NCI-H2081 treated with DMSO at 0.1 percent for 48 hours (cell line): ENCODE results near the gene CUX1.
"Not testable (repeated sequence)": the region's sequence is repeated elsewhere in the genome, so short reads cannot be mapped to it uniquely, and the experiment has no call there.

Experiments
- DNase-seq: peaks from one replicate; lab custom pipeline; 2025; lab: John Stamatoyannopoulos, UW

The CUX1 gene

GRCh38 chr7:102006695-102007094, 189.3 kb downstream of the CUX1 start:
- DNase-seq: no peak

GRCh38 chr7:102008535-102009262, 191.3 kb downstream of the CUX1 start:
- no peak for DNase-seq

GRCh38 chr7:102009628-102010027, 192.2 kb downstream of the CUX1 start:
- DNase-seq: no peak

GRCh38 chr7:102012112-102012830, 194.8 kb downstream of the CUX1 start:
- DNase-seq: not testable (repeated sequence)

- DNase-seq: no peak
Measured at GRCh38 chr7:102012941-102013461, 195.6 kb downstream of the CUX1 start.

GRCh38 chr7:102018876-102019275, 201.4 kb downstream of the CUX1 start:
- DNase-seq: no peak

- DNase-seq: no peak
Measured at GRCh38 chr7:102019461-102019860, 202.0 kb downstream of the CUX1 start.

- DNase-seq: no peak
Measured at GRCh38 chr7:102021841-102022618, 204.6 kb downstream of the CUX1 start.

- DNase-seq: no peak
Measured at GRCh38 chr7:102024005-102024768, 206.8 kb downstream of the CUX1 start.

GRCh38 chr7:102024769-102025391, 207.5 kb downstream of the CUX1 start:
- no peak for DNase-seq

- not testable (repeated sequence) for DNase-seq
Measured at GRCh38 chr7:102025777-102026176, 208.4 kb downstream of the CUX1 start.

- no peak for DNase-seq
Measured at GRCh38 chr7:102028206-102028826, 210.9 kb downstream of the CUX1 start.

- no peak for DNase-seq
Measured at GRCh38 chr7:102029616-102030015, 212.2 kb downstream of the CUX1 start.

- DNase-seq: no peak
Measured at GRCh38 chr7:102030696-102031095, 213.3 kb downstream of the CUX1 start.

GRCh38 chr7:102036958-102037357, 219.5 kb downstream of the CUX1 start:
- DNase-seq: no peak

GRCh38 chr7:102039706-102040105, 222.3 kb downstream of the CUX1 start:
- no peak for DNase-seq

- no peak for DNase-seq
Measured at GRCh38 chr7:102040569-102040968, 223.1 kb downstream of the CUX1 start.

GRCh38 chr7:102042016-102042656, 224.7 kb downstream of the CUX1 start:
- no peak for DNase-seq

GRCh38 chr7:102042796-102043195, 225.4 kb downstream of the CUX1 start:
- not testable (repeated sequence) for DNase-seq

GRCh38 chr7:102044641-102044983, 227.2 kb downstream of the CUX1 start:
- no peak for DNase-seq
